Fibroblast of the aortic adventitia (primary cell): Measurements from ENCODE around the gene DAW1. TPM values are rescaled to one million over a fixed set of nuclear protein-coding genes. Genes with fewer than 3 reads are reported as not detected.
"Not testable (repeated sequence)": the region's sequence is repeated elsewhere in the genome, so short reads cannot be mapped to it uniquely, and the experiment has no call there.

Experiments used
- DNase-seq: peaks from one replicate; pipeline ENCODE4 v3.0.0-alpha.2; 2010; ENCODE audit warnings: low read depth
- H3K4me3 ChIP-seq: 2 replicates; pipeline ENCODE4 v1.5.1; 2011; ENCODE audit warnings: low read depth, mild to moderate bottlenecking, control low read depth, low read length, moderate library complexity
- CTCF ChIP-seq: IDR thresholded peaks from 2 replicates; pipeline ENCODE4 v1.5.1; 2011; ENCODE audit warnings: mild to moderate bottlenecking, low read length, control low read depth, inconsistent platforms; ENCODE audit not compliant: insufficient read depth
- total RNA-seq: library from RNA; depleted of rRNA; stranded (reverse); fragments of >200 nt; gene quantifications from 2 replicates; pipeline ENCODE4 v1.2.3, GENCODE V29; 2012; ENCODE audit warnings: low replicate concordance

The DAW1 gene
- total RNA-seq, 1 donor = 1.3 TPM

- DNase-seq = no peak
- H3K4me3 ChIP-seq = no peak overlapping the region
- TF ChIP-seq CTCF = no peak
Observed at GRCh38 chr2:227828477-227828912, 42.9 kb upstream of the DAW1 start.

- no peak for DNase-seq
- no peak overlapping the region for H3K4me3 ChIP-seq
- no peak for TF ChIP-seq CTCF
Observed at GRCh38 chr2:227829337-227829736, 42.1 kb upstream of the DAW1 start.

- DNase-seq = peak; percentile 18
- no peak for TF ChIP-seq CTCF
- no peak overlapping the region for H3K4me3 ChIP-seq
Observed at GRCh38 chr2:227834423-227834822, 37.0 kb upstream of the DAW1 start.

DNA sequence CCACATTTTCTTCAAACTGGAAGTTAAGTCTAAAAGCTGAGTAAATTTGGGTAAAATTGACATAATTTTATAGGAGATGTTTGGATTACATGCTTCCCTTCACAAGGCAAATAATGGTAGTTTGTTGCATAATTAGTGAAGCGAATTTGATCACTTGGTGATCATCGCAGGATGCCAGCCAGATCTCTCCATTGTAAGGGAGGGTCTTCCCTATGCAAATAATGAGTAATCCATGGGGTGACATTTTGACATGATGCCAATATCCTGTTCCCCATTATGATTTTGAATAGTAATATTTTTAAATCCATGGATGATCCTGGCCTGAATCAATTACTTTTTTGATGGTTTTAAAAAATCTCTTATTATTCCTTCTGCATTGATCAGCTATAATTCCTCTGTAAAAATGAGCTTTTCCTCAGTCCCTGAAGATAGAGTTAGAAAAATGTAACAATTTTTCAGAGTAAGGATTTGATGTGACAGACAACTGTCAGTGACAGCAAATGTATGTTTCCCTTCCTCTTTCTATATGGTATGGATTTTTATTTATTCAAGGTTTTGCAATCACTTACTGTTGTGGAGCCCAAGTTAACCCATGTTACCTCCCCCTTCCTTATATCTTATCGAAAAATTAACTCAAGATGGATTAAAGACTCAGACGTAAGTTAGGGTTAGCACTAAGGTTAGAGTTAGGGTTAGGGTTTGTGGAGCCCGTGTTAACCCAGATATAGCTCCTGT, 36.3 kb upstream of the DAW1 start:
- TF ChIP-seq CTCF = no peak
- DNase-seq = no peak
- no peak overlapping the region for H3K4me3 ChIP-seq

DNA sequence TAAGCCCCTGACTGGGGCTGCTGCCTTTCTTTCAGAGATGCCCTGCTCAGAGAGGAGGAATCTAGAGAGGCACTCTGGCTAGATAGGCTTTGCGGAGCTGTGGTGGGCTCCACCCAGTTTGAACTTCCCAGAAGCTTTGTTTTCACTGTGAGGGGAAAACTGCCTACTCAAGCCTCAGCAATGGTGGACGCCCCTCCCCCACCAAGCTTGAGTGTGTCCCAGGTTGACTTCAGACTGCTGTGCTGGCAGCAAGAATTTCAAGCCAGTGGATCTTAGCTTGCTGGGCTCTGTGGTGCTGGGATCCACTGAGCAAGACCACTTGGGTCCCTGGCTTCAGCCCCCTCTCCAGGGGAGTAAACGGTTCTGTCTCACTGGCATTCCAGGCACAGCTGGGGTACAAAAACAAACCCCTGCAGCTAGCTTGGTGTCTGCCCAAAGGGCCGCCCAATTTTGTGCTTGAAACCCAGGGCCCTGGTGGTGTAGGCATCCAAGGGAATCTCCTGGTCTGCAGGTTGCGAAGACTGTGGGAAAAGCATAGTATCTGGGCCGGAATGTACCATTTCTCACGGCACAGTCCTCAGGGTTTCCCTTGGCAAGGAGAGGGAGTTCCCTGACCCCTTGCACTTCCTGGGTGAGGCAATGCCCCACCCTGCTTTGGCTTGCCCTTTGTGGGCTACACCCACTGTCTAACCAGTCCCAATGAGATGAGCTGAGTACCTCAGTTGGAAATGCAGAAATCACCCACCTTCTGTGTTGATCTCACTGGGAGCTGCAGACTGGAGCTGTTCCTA, 31.9 kb upstream of the DAW1 start:
- not testable (repeated sequence) for H3K4me3 ChIP-seq, DNase-seq

DNA sequence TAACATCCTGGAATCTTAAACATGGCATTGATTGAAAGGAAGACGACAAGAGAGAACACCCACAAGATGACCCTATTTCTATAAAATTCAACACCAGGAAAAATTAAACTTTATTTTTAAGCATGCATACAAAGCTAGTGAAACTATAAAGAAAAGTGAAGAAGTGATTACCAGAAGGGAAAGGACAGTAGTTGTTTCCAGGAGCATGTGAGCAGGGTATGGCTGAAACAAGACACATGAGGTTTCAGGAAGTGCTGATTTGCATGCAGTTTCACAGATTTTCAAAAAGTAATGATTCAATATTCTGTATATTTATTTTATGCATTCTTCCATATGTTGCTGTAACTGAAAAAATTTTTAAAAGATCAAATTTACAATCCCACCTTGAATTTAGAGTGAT, 24.6 kb upstream of the DAW1 start:
- no peak for DNase-seq
- TF ChIP-seq CTCF = no peak
- no peak overlapping the region for H3K4me3 ChIP-seq

- no peak for TF ChIP-seq CTCF
- no peak overlapping the region for H3K4me3 ChIP-seq
- no peak for DNase-seq
Observed at GRCh38 chr2:227848146-227848545, 23.3 kb upstream of the DAW1 start.
